Adrenal gland (tissue), 12 donors: ENCODE results near the gene SLC35F1. TPM values are rescaled to one million over a fixed set of nuclear protein-coding genes. Genes with fewer than 3 reads are reported as not detected.

ENCODE experiments used
- DNase-seq, 7 donors: peaks; one replicate each; pipeline ENCODE4 v3.0.0-alpha.2; 2019 to 2020
- H3K27ac ChIP-seq, 5 donors: fragments of 200-600 bp; sonication (generic) in 4 of 5; 1 replicate in 3 of 5; 2 replicates in 2 of 5; pipeline versions ENCODE4 v1.5.1 to v1.8.0; 2016 to 2020; ENCODE audit warnings: mild to moderate bottlenecking in 1 of 5
- H3K27me3 ChIP-seq: fragments of 200-600 bp; 2 replicates; pipeline ENCODE4 v1.8.0; 2021
- H3K36me3 ChIP-seq, 2 donors: fragments of 200-600 bp; replicated peaks in 1 of 2; 1 replicate in 1 of 2; 2 replicates in 1 of 2; pipeline versions ENCODE4 v1.5.1 to v1.8.0; 2018 to 2022
- H3K4me1 ChIP-seq, 2 donors: fragments of 200-600 bp; replicated peaks in 1 of 2; 1 replicate in 1 of 2; 2 replicates in 1 of 2; pipeline versions ENCODE4 v1.5.1 to v1.8.0; 2018 to 2021
- H3K4me3 ChIP-seq, 4 donors: fragments of 200-600 bp; sonication (generic) in 3 of 4; one replicate each; pipeline ENCODE4 v1.5.1; 2016 to 2018
- H3K9me3 ChIP-seq, 3 donors: fragments of 200-600 bp; sonication (generic) in 1 of 3; replicated peaks in 1 of 3; 1 replicate in 2 of 3; 2 replicates in 1 of 3; pipeline versions ENCODE4 v1.5.1 to v1.8.0; 2016 to 2021
- POLR2A ChIP-seq, 2 donors: fragments of 450-650 bp; IDR thresholded peaks; one replicate each; pipeline ENCODE4 v1.6.1; 2017; ENCODE audit warnings: antibody characterized with exemption in 2 of 2, mild to moderate bottlenecking in 2 of 2, moderate library complexity in 1 of 2
- WGBS, 4 donors: extraction: QIAGEN DNeasy Blood & Tissue Kit in 2 of 4; methylation state at CpG; one replicate each; pipeline versions ENCODE4 v1.1.5 to v1.1.7; 2013 to 2017; 5-methylcytosine and 5-hydroxymethylcytosine counted together
- intact Hi-C, 2 donors: fragments of 100-400 bp; cut with DNase I; formaldehyde crosslinking; loops; one replicate each; pipeline versions ENCODE4 v1.14.1 to v1.15.0; 2022 to 2023
- polyA plus RNA-seq, 3 donors: library from polyadenylated mRNA; stranded (reverse); fragments of 200-250 nt in 2 of 3; fragments of 350-450 nt in 1 of 3; fragmentation: Illumina TruSeq in 1 of 3; extraction: RNeasy Lipid Tissue Mini Kit (QIAGEN cat#74804) in 1 of 3; gene quantifications; one replicate each; pipeline ENCODE4 v1.2.3, GENCODE V29; 2013 to 2014
- total RNA-seq, 9 donors: library from RNA; depleted of rRNA in 4 of 9; stranded (reverse); fragments of >200 nt in 4 of 9; fragments of 120-200 nt in 1 of 9; fragmentation: NEBNext Ultra II Directional in 1 of 9; extraction: Animal tissue kit (Norgen Biotek cat#: 25700) in 1 of 9; gene quantifications; one replicate each; pipeline versions ENCODE4 v1.1.0 to v1.2.4, GENCODE V29; 2013 to 2023
- TF ChIP-seq, protein P1 (sequence below), 6 experiments: fragments of 450-650 bp in 4 of 6; fragments of 200-600 bp in 2 of 6; sonication (generic) in 1 of 6; IDR thresholded peaks; 1 replicate in 5 of 6; 2 replicates in 1 of 6; pipeline versions ENCODE4 v1.5.1 to v1.8.0; 2016 to 2021; ENCODE audit warnings: antibody characterized with exemption in 6 of 6, mild to moderate bottlenecking in 2 of 6, moderate library complexity in 1 of 6
- donor health status: healthy with polysubstance abuse.
- donor health status: Bipolar disorder and iron deficiency.
- donor health status: DM: yes; HTN: yes; CAD: no.
- donor health status: DM: no; HTN: no; CAD: no.
- donor health status: DM: no; HTN: no; CAD: no.
- donor health status: DM: yes; HTN: yes; CAD: no.

SLC35F1 gene
- total and polyA plus RNA-seq, 12 donors: 0.32 to 4.0 (median 1.7) TPM

DNA sequence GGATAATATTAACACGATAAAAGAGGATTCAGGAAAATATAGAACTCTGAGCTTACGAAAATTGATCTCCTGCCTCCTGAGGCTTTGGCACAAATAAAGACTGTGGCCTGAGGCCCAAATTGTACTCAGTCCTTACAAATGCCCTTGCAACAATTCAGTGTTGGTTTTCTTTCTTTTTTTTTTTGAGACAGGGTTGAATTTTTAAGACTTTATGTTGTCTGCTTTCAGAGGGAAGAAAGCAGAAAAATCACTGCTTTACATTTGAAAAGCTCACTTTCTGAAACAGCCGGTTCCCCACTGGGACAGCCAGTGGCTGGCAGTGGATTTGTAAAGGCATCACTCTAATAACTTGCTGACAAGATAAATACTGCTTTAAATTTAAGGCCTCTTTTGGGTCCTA lies 290.5 kb downstream of the SLC35F1 start:
- 66 to 78% (median 73%) methylated on average over 3 of the region's 3 CpGs for WGBS, 4 donors
- DNase-seq: no peak
- no peaks in the 10 kb centered on the region for H3K9me3 ChIP-seq
- H3K36me3 ChIP-seq: no peaks in the 10 kb centered on the region
- TF ChIP-seq POLR2A (IDR thresholded peaks at IDR 0.05): no peak
- TF ChIP-seq, protein P1, sequence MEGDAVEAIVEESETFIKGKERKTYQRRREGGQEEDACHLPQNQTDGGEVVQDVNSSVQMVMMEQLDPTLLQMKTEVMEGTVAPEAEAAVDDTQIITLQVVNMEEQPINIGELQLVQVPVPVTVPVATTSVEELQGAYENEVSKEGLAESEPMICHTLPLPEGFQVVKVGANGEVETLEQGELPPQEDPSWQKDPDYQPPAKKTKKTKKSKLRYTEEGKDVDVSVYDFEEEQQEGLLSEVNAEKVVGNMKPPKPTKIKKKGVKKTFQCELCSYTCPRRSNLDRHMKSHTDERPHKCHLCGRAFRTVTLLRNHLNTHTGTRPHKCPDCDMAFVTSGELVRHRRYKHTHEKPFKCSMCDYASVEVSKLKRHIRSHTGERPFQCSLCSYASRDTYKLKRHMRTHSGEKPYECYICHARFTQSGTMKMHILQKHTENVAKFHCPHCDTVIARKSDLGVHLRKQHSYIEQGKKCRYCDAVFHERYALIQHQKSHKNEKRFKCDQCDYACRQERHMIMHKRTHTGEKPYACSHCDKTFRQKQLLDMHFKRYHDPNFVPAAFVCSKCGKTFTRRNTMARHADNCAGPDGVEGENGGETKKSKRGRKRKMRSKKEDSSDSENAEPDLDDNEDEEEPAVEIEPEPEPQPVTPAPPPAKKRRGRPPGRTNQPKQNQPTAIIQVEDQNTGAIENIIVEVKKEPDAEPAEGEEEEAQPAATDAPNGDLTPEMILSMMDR (IDR thresholded peaks at IDR 0.05): no peak
- no peaks in the 10 kb centered on the region for H3K27me3 ChIP-seq
- intact Hi-C loops: no loop called here
- no peak overlapping the region for H3K27ac ChIP-seq
- H3K4me3 ChIP-seq: no peak overlapping the region
- no peaks in the 10 kb centered on the region for H3K4me1 ChIP-seq

DNA sequence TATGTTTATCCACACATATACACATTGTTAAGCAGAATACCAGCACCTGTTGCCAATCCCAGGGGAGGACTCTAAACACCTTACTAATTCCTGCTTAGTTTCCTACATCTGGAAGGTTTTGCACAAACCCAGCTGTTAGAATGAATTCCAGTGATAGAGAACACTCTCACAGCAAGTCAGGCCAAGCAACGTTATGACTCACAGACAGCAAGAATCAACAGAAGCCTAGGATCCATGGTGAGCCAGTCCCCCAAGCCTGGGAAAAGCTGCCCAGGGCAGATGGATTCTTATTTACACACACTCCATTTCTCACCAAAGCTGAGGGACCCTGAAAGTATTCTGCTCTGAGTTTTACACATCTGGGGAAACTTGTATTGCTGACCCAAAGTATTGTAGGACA lies 291.7 kb downstream of the SLC35F1 start:
- intact Hi-C loops: no loop called here
- DNase-seq: no peak

DNA sequence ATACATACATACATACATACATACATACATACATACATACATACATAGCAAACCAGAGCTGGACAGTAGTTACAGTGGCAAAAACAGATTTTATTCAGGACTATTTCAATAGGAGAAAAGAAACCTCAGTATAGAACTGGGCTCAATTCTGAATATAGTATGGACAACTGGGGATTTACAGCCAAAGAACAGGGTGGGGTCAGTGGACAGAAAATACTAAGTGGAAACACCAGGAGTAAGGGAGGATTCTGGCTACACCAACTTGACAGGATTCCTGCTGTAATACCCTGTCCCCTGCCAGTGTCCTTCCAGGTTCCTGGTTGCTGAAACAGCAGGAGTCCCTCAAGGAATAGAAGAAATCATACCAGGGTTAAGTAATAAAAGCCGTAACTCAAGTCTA lies 293.1 kb downstream of the SLC35F1 start:
- intact Hi-C loops: no loop called here
- no peak for TF ChIP-seq POLR2A (IDR thresholded peaks at IDR 0.05)
- TF ChIP-seq, protein P1 (IDR thresholded peaks at IDR 0.05): no peak
- 84 to 92% (median 88%) methylated on average over 1 of the region's 1 CpG for WGBS, 4 donors

More for the DNA sequence above, 291.7 kb downstream of the SLC35F1 start:
- H3K9me3 ChIP-seq: no peaks in the 10 kb centered on the region
- no peak overlapping the region for H3K4me3 ChIP-seq
- no peak overlapping the region for H3K27ac ChIP-seq
- no peaks in the 10 kb centered on the region for H3K36me3 ChIP-seq
- WGBS, 4 donors: 67 to 74% (median 71%) methylated on average over 1 of the region's 1 CpG; no CpG with 5 or more reads in 1 of the 4 donors
- TF ChIP-seq POLR2A (IDR thresholded peaks at IDR 0.05): no peak
- TF ChIP-seq, protein P1 (IDR thresholded peaks at IDR 0.05): no peak
- no peaks in the 10 kb centered on the region for H3K27me3 ChIP-seq
- H3K4me1 ChIP-seq: no peaks in the 10 kb centered on the region

DNA sequence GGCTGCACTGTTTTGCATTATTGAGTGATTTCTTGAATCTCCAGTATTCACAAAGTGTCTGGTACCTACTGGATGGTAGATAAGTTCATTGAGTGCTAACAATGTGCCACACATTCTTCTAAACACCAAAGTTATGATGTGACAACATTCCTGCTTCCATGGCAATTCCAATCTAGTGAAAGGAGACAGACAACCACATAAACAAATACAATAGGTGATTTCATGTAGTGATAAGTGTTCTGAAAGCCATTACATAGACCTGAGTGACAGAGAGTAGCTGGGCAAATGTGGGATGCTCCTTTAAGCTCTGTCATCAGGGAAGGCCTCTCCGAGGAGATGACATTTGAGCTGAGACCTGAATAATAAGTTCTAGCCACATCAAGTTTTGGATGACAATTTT lies 295.5 kb downstream of the SLC35F1 start:
- H3K27ac ChIP-seq: no peak overlapping the region
- DNase-seq: no peak
- 87 to 94% (median 92%) methylated on average over 1 of the region's 1 CpG for WGBS, 4 donors
- H3K4me3 ChIP-seq: no peak overlapping the region
- H3K36me3 ChIP-seq: no peaks in the 10 kb centered on the region
- no peaks in the 10 kb centered on the region for H3K9me3 ChIP-seq
- no peaks in the 10 kb centered on the region for H3K27me3 ChIP-seq
- TF ChIP-seq, protein P1 (IDR thresholded peaks at IDR 0.05): no peak
- TF ChIP-seq POLR2A (IDR thresholded peaks at IDR 0.05): no peak
- H3K4me1 ChIP-seq: no peaks in the 10 kb centered on the region
- intact Hi-C loops: no loop called here

More for the DNA sequence above, 293.1 kb downstream of the SLC35F1 start:
- Histone ChIP-seq H3K27me3 (no peaks in the 10 kb centered on the region), H3K9me3 (no peaks in the 10 kb centered on the region), H3K4me3 (no peak overlapping the region), H3K4me1 (no peaks in the 10 kb centered on the region), H3K27ac (no peak overlapping the region), H3K36me3 (no peaks in the 10 kb centered on the region)
- DNase-seq: no peak
